HG02623 (cell line): ENCODE results near the gene TPD52L1.
"Not testable (repeated sequence)": the region's sequence is repeated elsewhere in the genome, so short reads cannot be mapped to it uniquely, and the experiment has no call there.

Experiments used
- ATAC-seq: cut with Tn5 transposase; IDR thresholded peaks from one replicate; pipeline ENCODE4 v1.9.1; 2021; ENCODE audit warnings: moderate library complexity; ENCODE audit not compliant: unreplicated experiment

TPD52L1 gene

DNA sequence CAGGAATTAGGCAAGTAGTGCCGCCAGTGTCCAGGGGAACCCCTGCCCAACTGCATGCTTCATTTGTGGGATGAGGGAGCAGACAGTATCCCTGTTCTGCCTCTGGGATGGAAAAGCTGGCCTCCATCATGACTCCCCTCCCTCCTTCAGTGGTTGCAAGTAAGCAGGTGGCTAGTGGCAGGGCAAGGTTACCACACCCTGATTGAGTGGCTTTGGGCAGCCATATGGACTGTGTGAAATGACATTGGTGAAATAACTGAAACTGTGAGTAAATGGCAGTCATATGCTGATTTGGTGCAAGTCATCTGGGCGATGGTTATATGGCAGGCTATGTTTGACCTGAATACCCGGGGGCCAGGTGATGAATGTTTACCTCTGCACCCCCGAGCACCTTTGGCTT lies 115.2 kb downstream of the TPD52L1 start:
- ATAC-seq: no peak

- ATAC-seq: no peak
Measured at GRCh38 chr6:125269328-125269985, 115.9 kb downstream of the TPD52L1 start.

GRCh38 chr6:125270380-125270779 lies 116.8 kb downstream of the TPD52L1 start:
- ATAC-seq: no peak

DNA sequence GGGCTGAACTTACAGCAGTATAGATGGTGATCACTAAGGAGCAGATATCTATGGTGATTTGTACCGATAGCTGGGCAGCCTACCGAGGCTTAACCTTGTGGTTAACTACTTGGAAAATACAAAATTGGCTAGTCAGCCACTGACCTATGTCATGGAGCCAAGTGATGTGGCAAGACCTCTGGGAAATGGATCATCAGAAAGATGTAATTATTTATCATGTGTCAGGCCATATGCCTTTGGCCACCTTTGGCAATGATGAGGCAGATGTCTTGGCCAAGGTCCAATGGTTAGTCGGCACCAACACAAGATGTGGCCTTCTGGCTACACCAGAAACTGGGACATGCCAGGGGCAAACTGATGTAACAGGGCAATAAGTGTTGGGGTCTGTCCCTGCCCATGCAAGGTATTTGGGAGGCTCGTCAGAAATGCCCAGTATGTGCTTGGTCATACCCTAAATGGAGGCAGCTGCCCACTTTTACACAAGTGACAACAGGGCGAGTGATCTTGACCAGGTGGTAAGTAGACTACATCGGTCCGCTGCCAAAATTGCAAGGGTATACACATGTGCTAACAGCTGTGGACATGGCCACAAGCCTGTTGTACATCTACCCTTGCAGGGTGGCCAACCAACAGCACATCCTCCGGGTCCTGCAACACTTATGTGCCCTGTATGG lies 118.0 kb downstream of the TPD52L1 start:
- no peak for ATAC-seq

GRCh38 chr6:125273251-125273650 lies 119.7 kb downstream of the TPD52L1 start:
- ATAC-seq: no peak

GRCh38 chr6:125273965-125274364 lies 120.4 kb downstream of the TPD52L1 start:
- no peak for ATAC-seq

DNA sequence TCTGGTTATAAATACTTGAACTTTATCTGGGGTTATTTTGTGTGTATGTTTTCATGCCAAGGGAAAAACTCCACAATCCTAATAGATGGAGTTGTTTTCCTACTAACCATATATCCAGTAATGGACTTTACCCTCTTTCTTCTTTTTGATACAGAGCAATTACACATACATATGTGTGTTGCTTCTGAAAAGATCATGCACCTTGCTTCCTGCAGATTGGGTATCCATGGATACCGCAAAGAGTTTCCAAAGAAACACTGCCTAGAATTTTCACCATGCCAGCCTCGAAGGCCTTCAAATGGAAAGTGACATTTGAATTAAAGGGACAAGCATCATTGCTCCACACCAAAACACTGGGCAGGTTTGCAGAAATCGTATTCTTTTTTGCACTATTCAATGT lies 121.4 kb downstream of the TPD52L1 start:
- ATAC-seq: no peak

GRCh38 chr6:125275779-125276178 lies 122.2 kb downstream of the TPD52L1 start:
- no peak for ATAC-seq

DNA sequence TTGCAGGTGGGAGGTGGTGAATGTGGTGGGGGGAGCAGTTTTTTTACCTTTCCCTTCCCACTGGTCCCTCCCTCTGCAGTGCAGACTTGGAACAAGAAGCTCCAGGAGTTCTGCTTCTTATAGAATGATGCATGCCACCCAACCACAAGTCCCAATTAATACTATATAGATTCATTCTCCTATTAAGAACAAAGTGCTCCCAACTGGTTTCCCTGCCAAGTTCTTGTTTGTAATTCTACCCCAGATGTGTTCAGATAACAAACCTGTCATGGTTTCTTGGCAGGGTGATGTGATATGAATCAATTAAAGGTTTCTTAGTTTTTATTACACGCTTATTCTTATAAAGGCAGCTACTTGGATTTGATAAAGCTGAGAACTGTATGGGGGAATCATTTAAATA lies 124.3 kb downstream of the TPD52L1 start:
- no peak for ATAC-seq

DNA sequence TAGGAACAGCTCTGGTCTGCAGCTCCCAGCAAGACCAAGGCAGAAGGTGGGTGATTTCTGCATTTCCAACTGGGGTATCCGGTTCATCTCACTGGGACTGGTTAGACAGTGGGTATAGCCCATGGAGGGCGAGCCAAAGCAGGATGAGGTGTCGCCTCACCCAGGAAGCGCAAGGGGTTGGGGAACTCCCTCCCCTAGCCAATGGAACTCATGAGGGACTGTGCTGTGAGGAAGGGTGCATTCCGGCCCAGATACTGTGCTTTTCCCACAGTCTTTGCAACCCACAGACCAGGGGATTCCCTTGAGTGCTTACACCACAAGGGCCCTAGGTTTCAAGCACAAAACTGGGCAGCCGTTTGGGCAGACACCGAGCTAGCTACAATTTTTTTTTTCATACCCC lies 126.4 kb downstream of the TPD52L1 start:
- no peak for ATAC-seq

- ATAC-seq: not testable (repeated sequence)
Measured at GRCh38 chr6:125280370-125281035, 126.9 kb downstream of the TPD52L1 start.

DNA sequence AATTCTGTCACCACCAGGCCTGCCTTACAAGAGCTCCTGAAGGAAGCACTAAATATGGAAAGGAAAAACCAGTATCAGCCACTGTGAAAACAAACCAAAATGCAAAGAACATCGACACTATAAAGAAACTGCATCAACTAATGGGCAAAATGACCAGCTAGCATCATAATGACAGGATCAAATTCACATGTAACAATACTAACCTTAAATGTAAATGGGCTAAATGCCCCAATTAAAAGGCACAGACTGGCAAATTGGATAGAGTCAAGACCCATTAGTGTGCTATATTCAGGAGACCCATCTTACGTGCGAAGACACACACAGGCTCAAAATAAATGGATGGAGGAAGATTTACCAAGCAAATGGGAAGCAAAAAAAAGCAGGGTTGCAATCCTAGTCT lies 128.9 kb downstream of the TPD52L1 start:
- not testable (repeated sequence) for ATAC-seq

- no peak for ATAC-seq
Measured at GRCh38 chr6:125285353-125285752, 131.8 kb downstream of the TPD52L1 start.

- no peak for ATAC-seq
Measured at GRCh38 chr6:125285936-125286335, 132.4 kb downstream of the TPD52L1 start.

DNA sequence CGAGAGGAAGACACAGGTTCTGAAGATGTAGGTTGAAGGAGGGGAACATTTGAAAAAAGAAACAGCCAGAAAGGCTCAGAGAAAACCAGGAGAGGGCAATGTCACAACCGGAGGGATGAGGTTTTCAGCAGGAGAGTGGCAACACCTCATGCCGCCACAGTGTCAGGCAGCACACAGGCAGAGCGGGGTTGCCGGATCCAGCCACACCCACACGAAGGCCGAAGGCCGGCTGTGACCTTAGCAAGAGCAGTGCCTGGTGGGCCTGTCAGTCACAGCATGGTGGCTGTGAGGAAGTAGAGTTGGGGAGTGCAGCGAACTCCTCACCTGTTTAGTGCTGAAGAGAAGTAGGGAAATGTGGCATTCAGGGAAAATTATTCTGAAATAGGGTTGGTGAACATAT lies 134.1 kb downstream of the TPD52L1 start:
- ATAC-seq: no peak

DNA sequence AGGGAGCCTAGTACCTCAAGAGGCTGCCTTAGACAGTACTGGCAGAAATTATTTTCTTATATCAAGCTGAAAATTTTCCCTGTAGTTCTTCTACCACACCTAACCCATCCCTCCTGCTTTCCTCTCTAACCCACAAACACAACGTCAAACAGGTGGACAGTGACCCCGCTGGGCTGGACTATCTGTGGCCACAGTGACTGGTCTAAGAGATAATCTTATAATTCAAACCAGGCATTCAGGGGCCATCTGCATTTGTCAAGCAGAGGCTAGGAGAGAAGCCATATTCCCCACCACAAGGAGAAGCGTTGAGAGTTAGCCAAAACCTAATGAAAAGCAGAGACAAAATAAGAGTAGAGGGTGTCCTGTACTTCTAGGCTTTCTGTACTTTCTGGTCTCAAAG lies 140.0 kb downstream of the TPD52L1 start:
- ATAC-seq: no peak

DNA sequence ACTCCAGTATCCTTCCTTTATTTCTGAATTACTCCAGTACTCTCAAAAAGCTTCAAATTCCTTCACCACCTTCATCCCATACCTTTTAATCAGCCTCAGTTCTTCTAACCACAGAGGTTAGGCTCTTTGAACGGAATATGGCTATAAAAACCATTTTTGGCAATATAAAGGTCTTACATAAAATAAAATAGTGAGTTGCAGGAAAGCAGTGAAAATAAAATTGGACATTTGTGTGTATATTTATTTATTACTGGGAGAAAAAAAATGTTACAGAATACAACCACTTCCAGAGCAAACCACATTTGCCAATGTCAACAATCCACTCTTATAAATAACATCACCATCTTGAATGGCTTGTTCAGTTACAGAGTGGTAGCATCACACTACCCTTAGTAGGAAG lies 140.5 kb downstream of the TPD52L1 start:
- no peak for ATAC-seq

DNA sequence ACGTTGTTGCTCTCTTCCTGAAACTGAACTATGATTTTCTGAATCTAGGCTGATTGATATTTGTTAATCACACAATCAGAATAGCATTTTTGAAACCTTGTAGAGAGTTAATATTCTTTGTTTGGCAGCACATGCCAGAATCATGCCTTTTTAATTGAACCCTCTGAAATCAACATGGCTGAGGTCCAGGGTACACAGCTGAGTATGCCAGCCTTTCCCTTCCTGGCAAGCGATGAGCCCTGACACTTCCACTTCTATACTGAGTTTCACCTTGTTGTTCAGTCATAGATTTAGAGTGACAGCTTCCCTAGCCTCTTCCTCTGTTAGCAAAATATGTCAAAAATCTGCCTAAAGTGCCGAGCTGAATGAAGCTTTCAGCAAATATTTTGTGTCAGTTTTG lies 141.4 kb downstream of the TPD52L1 start:
- ATAC-seq: no peak

- no peak for ATAC-seq
Measured at GRCh38 chr6:125296471-125296870, 142.9 kb downstream of the TPD52L1 start.

- no peak for ATAC-seq
Measured at GRCh38 chr6:125299257-125299656, 145.7 kb downstream of the TPD52L1 start.

- no peak for ATAC-seq
Measured at GRCh38 chr6:125300992-125301434, 147.4 kb downstream of the TPD52L1 start.
